HG03565 (cell line): Measurements from ENCODE around the gene MTM1.
A peak's percentile ranks its signal among the peaks of the same experiment; 100 is the strongest.

ENCODE experiments used
- ATAC-seq: cut with Tn5 transposase; IDR thresholded peaks from one replicate; pipeline ENCODE4 v1.9.1; 2021; ENCODE audit warnings: mild to moderate bottlenecking, moderate library complexity; ENCODE audit not compliant: unreplicated experiment

Gene MTM1

DNA sequence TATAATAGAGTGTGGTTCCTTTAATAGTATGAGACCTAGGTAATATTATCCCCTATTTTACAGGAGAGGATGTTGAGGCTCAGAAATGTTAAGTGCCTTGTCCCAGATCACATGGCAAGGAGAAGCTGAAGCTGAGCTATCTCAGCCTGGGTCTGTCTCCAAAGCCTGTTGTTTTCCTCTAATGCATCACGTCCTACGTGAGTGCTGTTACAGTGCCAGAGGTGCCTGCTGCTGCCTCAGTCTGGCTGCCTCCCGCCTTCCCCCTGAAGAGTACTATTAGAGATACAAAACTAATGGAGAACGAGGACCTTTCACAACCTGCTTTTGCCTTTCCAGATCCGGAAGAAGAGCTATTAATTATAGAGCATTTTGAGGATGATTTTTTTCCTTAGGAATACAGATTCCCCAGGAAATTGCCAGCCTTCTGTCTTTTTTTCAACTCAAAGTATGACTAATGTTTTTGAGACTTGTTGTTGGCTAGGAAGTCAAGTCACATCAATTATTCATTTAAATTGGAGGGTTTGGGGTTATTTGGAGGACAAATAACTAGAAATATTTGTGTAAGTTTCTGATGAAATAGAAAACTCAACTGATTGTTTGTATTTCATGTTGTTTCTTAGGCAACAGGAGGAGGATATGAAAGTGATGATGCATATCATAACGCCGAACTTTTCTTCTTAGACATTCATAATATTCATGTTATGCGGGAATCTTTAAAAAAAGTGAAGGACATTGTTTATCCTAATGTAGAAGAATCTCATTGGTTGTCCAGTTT, 80.9 kb downstream of the MTM1 start:
- no peak for ATAC-seq

DNA sequence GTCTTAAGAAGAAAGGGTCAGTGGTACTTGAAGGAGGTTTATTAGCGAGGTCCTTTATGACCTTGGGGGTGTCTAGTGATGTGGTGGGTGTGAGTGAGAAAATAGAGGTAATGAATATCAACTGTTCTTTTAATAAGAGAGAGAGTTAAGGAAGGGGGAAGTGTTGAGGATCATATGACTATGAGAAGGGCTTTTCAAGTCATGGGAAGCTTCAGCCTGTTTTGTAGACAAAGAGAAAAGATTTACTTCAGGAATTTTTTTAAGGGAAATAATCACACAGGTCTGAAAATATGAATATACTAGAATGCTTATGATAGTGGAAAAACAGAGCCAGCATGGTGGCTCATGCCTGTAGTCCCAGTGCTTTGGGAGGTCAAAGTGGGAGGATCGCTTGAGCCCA, 83.5 kb downstream of the MTM1 start:
- no peak for ATAC-seq

DNA sequence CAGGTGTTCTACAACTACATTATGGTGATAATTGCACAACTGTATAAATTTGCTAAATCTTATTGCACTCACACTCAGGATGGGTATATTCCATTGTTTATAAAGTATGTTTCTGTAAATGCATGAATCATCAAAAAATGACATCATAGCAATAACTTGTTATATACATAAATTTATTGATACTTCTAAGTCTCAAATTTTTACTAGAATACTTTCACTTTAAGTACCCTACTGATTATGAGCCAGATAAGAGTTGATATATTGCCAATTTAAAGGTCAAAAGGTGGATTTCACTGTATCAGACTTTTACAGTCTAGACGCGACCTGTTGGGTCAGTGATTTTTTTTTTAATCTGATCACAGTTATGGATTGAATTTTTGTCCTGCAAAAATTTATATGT, 87.4 kb downstream of the MTM1 start:
- no peak for ATAC-seq

DNA sequence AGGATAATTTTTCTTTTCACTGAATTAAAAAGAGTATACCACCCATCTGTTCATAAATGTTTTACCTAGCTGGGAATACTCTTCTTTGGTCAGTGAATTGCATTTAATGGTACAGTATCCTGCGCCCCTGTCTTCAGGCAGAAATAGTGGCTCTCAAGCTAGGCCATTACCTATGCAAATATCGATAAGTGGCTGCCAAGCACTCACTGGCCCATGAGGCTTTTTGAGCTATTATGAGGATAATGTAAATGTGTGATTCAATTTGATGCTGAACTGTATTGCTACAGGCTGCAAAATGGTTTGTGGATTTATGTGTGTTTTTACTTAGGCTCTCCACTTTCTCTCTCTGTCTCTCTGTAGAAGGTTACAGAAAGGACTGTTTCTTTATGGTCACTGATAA, 94.7 kb downstream of the MTM1 start:
- ATAC-seq, result no peak

DNA sequence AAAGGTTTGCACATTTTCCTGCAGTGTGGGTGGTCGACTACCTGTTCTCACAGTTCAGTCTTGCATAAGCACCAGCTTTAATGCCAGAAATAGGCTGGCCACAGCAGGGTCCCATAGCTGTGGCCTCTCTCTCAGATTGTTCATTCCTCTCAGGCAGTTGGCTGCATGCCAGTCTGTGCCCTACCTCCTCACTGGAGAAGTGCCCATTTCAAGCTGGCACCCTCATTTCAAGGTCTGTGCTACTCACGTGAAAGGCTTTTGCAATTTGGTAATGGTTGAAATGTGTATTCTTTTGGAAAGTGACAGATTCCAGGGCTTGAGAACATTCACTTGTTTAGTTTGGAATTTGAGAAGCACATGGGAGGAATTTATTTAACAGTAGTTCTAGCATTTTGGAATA, 95.9 kb downstream of the MTM1 start:
- no peak for ATAC-seq

DNA sequence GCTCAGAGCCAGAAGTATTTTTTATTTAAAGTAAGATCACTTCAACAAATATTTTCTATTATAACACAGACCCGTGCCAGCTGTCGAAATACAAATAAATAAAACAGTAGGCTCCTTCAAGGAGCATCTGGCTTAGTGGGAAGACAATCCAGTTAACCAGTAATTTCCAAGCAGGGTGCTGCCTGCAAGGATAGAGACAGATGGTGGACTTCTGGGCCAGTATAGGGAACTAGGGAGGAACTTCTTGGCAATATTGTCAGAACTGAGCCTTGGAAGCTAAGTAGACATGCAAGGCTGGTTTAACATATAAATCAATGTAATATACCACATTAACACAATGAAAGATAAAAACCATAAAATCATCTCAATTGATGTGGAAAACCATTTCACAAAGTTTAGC, 107.8 kb downstream of the MTM1 start:
- no peak for ATAC-seq

DNA sequence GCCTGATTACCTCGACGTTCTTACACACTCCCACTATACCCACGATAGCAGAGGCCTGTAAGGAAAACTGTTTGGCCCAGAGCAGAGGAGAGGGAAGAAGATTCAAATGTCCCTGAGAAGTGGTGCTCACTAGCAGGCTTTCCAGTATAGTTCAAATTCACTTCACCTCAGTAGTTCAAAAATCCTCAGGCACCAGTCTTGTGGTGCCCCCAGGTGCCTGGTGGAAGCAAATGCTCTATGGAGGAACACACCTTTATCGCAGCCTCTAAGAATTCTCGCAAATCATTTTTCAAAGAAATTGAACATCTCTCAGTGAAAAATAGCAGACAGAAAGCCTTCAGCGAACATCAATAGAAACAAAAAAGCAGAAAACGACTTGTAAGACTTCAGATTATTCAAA, 112.6 kb downstream of the MTM1 start:
- ATAC-seq, result no peak

DNA sequence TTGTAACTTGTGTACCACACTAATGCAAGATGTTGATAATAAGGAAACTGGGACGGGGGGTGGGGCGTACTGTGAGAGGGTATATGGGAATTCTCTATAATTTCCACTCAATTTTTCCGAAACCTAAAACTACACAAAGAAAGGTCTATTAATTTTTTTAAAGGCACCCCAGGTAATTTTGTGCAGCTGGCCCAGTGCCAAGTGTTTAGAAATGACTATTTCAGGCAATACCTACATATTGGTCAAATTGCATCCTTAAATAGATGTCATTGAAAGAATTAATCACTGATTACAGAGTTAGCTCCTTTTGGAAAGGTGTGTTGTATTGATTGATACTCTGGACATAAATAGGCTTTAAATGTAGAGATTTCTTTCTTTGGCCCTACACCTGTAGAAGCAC, 114.7 kb downstream of the MTM1 start:
- no peak for ATAC-seq

DNA sequence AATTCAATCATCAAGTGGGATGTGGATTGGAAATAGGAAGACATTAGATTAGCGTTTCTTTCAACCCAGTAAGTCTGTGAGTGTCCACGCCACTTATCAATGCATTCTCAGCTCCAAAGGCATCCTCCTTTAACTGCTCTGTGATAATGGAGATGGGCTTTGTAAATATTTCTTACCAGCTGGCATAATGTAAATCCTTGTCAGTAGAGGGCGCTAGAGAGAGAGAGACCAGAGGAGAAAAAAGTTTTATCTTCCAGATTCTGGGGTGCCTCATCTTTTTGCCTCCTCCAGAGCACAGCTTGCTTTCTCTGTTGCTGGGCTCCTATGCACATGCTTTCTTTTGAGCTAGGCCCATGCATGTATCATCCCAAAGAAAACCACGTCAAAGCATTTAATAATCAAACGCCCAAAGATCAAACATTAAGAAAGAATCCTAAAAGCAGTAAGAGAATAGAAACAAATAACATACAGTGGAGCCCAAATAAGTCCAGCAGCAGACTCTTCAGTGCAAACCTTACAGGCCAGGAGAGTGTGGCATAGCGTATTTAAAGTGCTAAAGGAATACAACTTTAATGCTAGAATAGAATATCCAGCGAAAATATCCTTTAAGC, 115.2 kb downstream of the MTM1 start:
- ATAC-seq, result no peak

DNA sequence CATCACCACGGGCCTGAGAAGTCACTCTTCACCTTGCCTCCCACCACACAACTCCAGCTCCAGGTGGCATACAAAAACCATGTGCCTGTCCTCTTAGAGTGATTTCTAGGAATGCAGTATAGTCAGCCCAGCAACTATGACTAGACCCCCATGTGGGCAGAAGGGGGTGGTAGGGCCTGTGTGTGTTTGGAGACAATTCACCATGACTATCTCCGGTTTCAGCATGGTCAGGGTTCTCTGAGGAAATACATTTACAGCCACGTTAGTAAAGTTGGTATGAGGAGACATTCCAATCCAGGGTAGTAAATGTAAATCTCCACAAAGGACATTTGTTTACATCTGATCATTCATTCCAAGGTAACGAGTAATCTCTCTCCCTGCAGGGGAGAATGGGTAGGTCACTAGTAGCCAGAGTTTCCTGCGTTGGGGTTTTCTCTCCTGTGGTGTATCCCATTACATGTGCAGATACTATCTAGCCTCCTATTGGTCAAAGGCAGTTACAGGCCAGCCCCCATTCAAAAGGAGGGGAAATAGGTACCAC, 120.6 kb downstream of the MTM1 start:
- no peak for ATAC-seq

DNA sequence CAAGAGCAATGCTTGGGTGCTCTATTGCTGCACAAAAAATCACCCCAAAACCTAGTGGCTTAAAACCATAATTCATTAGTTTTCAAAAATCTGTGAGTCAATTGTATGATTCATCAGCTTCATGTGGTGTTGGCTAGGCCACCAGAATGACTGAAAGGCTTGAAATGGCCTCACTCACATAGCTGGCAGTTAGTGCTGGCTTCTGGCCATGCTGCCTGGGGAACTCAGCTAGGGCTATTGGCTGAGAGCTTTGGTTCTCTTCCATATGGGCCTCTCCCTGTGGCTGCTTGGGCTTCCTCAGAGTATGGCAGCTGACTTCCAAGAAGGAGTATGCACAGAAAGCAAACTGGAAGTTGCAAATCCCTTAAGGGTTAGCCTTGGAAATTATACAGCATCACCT, 121.7 kb downstream of the MTM1 start:
- ATAC-seq, result no peak

DNA sequence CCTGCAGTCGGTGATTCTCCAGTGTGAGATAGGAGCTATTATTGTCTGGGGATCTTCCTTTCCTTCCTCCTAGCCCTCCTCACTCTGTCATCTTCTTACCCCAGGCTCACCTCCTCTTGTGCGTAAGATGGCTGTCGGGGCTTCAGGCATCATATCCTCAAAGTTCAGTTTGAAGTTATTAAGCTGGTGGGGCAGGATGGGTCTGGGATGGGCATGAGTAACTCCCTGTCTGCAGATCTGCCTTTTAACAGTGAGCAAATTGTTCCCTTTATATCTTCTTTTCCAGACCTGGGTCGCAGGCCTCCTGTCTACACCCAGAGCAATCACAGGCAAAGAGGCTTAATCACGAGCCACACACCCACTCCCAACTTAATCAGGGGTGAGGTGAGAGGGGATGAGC, 123.9 kb downstream of the MTM1 start:
- no peak for ATAC-seq

DNA sequence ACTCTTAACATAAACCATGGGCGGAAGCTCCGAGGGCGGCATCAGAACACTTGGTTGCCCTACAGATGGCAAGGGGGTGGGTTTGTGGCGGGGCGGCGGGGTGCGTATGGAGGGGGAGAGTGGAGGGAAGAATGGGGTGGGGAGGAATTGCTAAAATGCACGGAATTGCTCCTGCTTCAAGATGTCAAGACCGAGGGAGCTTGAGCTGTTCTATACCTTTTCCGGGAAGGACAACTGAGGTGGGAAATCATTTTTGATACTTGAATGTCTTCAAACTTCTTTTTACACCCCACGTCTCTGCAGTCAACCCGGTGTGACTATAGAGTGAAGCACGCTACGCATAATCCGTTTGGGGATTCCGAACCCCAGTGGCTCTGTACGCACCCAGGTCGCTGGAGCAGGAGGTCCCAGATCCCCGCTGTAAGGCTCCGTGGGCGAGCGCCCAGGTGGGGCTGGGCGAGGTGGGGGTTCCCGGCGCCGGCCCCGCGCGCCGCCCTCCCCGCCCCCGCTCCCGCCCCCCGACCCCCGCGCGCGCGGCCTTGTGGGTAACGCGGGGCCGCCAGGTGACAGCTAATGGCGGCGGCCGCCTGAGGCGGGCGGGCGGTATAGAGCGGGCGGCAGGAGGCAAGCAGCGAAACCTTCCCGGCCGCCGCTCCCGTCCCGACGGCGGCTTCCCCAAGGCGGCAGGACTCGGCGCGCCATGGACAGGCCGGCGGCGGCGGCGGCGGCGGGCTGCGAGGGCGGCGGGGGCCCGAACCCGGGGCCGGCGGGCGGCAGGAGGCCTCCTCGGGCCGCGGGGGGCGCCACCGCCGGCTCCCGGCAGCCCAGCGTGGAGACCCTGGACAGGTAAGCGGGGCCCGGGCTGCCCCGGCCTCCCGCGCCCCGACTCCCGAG, 124.7 kb downstream of the MTM1 start, which contains the start of gene MTMR1:
Gene MTMR1, plus strand, starts transcription at position 566 of the 894 bp plus-strand sequence. Its CDS starts 135 bp downstream, at position 701.
- ATAC-seq, result peak; percentile 23

DNA sequence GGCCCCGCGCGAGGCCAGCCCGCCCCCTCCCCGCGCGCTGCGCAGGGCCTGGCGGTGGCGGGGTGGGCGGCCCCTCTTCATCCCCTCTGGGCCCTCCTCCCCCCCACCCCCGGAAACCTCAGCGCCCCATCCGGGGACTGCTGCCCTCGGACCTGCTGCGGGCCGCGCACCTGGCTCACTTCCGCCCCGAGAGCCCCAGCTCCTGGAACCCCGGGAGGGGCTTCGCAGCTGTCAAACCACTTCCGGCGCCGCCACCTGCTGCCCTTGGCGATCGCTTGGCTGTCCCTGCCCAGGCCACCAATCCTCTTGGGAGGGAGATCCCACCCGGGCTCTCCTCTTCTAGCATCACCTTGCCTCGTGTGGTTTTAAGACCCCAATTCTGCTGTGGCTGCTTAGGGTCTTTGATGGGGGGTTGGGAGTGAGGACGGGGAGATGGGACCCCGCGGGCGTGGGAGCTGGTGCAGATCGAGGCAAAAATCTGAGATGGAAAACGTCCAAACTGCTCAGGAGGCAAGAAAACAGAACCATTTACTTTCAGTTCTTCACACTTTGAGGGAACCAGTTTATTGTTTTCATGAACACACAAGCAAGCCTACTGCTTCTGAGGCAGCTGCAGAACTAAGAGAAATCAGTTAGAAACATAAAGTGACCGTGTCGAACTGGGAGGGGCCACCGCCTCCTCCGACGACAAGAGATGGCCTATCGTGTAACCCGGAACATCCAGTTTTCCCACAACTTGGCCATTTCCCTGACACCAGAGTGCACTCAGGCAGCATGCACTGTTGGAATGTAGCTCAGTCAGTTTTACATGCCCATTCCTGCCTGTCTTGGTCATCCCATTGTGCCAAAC, 125.5 kb downstream of the MTM1 start:
- ATAC-seq, result peak; percentile 55

DNA sequence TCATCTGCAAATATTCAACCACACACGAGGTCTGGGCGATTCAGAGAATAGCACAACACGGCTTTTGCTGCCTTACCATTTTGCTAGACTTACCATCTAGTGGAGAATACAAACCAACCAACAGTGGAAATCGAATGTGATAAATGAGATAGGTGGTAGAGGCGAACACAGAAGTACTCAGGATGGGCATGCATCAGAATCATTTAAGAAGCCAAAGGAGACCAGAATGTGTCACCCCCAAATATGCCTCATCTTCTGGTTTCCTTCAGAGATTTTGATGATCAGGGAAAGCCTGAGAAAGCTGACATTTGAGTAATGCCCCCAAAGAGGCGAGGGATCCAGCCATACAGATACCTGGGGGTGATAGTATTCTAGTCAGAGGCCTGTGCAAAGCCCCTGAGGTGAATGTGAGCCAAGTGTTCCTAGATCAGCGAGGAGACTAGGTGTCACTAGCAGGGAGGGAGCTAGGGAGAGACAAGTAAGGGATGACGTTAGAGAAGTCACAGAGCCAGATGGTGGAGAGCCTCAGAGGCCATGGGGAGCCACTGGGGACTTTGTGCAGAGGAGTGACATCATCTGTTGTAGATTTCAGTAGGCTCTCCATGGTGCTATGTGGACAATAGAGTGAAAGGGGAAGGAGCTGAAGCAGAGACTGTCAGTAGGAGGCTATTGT, 126.5 kb downstream of the MTM1 start:
- ATAC-seq, result peak; percentile 38

DNA sequence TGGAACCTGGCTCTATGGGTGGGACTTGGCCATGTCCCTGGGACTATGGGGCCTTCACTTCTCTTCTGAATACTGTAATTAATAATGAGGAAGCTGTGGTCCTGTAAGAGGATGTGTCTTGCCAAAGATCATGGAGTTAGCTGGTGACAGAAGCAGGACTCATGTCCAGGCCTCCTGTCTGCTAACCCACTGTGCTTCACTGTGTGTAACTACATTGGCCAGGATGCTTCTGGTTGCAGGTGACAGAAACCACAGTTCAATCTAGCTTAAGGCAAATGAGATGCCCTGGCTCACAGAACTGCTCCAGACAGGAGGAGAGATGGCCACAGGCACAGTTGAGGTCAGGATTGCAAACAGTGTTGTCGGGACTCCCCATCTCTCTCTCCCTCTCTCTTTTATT, 127.9 kb downstream of the MTM1 start:
- ATAC-seq, result no peak

DNA sequence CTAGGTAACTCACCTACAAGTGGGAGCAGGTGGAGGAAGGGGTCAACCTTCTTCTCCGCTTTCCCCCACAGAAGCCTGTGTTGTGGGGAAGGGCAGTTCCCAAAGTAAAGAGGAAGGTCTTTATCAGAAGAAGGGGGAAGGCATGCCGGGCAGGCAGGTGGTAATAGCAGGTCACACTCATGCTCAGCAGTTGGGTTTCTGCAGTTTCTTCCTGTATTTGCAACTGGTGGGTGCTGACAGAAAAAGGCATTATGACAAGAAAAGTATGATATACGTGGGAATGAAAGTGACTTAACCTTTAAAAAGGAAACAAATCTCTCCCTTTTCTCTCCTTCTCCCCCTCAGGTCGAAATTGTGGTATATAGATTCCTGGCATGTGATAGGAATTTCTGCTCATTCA, 128.4 kb downstream of the MTM1 start:
- ATAC-seq, result no peak

DNA sequence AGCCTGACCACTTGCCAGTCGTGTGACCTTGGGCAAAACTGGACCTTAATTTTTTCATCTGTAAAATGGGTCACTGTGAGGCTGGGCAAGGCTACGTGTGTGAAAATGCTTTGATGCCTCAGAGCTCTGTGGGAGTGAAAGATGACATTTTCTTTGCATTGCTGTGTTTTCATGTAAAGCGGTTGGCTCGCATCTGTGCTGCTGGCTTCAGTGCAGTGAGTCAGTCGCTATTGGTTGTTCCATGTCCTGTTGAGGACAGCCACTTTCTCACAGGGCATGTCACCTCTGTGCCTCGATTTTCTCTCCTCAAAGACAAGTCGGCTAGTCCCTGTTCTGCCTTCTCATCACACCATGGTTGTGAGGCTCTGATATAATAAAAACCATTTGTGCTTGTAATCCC, 129.2 kb downstream of the MTM1 start:
- no peak for ATAC-seq

DNA sequence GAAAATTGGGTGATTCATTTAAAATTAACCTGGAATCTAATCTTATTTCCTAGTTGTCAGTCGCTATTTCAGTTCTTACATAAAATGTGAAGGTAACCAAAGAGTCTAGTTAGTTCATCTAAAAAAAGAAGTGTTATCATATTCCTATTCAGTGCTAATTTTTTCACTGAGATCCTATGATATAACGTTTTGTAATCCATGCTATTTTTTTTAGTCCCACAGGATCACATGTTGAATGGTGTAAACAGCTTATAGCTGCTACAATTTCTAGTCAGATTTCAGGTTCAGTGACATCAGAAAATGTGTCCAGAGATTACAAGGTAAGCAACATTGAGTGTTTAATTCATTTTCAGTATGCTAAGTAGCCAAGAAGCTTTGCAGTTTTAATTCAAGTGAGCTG, 130.6 kb downstream of the MTM1 start:
- ATAC-seq, result no peak

DNA sequence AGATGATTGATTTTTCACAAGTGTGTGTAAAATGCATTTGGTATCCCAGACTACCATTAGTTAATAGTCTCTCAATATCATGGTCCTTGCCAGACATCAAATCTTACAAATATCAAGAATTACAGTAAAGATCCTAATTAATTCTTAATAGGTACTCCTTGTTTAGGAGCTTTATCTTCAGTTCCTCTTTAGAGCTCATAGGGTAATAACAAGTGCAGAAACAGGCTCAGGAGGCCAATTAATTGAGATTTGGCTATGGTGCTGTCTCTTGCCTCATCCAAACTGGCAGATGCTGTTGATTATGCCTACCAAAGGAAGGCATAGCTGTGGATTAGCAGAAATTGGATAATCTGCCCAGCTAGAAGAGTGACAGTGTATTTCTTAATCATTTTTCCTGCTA, 131.7 kb downstream of the MTM1 start:
- ATAC-seq, result no peak
